Esophagus muscularis mucosa (tissue), 4 donors: ENCODE measurements around the gene LPO. TPM values are rescaled to one million over a fixed set of nuclear protein-coding genes. Genes with fewer than 3 reads are reported as not detected.

Source experiments
- DNase-seq: peaks from one replicate; pipeline ENCODE4 v3.0.0-alpha.2; 2017; ENCODE audit errors: extremely low spot score
- H3K27ac ChIP-seq, 4 donors: fragments of 200-600 bp; sonication (generic); replicated peaks in 1 of 4; 1 replicate in 3 of 4; 2 replicates in 1 of 4; pipeline ENCODE4 v1.5.1; 2016 to 2019; ENCODE audit warnings: mild to moderate bottlenecking in 1 of 4
- H3K27me3 ChIP-seq, 4 donors: fragments of 200-600 bp; sonication (generic); one replicate each; pipeline versions ENCODE4 v1.5.1 to v1.6.0; 2016 to 2019
- H3K36me3 ChIP-seq, 4 donors: fragments of 200-600 bp; sonication (generic); one replicate each; pipeline ENCODE4 v1.5.1; 2016 to 2019
- H3K4me1 ChIP-seq, 4 donors: fragments of 200-600 bp; sonication (generic); one replicate each; pipeline ENCODE4 v1.5.1; 2016 to 2019
- H3K4me3 ChIP-seq, 4 donors: fragments of 200-600 bp; sonication (generic); 1 replicate in 2 of 4; 2 replicates in 2 of 4; pipeline ENCODE4 v1.5.1; 2016 to 2019; ENCODE audit warnings: mild to moderate bottlenecking in 4 of 4, moderate library complexity in 1 of 4
- H3K9me3 ChIP-seq, 4 donors: fragments of 200-600 bp; sonication (generic); 1 replicate in 3 of 4; 2 replicates in 1 of 4; pipeline ENCODE4 v1.5.1; 2016 to 2019
- CTCF ChIP-seq, 3 experiments: fragments of 200-600 bp in 2 of 3; fragments of 450-650 bp in 1 of 3; sonication (generic) in 2 of 3; IDR thresholded peaks; one replicate each; pipeline ENCODE4 v1.5.1; 2017 to 2019; ENCODE audit warnings: antibody characterized with exemption in 3 of 3, mild to moderate bottlenecking in 2 of 3, moderate library complexity in 1 of 3
- EP300 ChIP-seq: sonication (generic); formaldehyde crosslinking; IDR thresholded peaks from one replicate; pipeline ENCODE4 v1.6.1; 2017; ENCODE audit warnings: antibody characterized with exemption
- POLR2A ChIP-seq: fragments of 450-650 bp; IDR thresholded peaks from one replicate; pipeline ENCODE4 v1.6.1; 2017; ENCODE audit warnings: antibody characterized with exemption, moderate library complexity, mild to moderate bottlenecking, low read depth
- POLR2AphosphoS5 ChIP-seq, 2 donors: sonication (generic); formaldehyde crosslinking; IDR thresholded peaks; one replicate each; pipeline ENCODE4 v1.6.1; 2017; ENCODE audit warnings: antibody characterized with exemption in 2 of 2
- WGBS: methylation state at CpG from one replicate; pipeline ENCODE4 v1.1.5; 2018; 5-methylcytosine and 5-hydroxymethylcytosine counted together
- intact Hi-C: fragments of 100-400 bp; cut with DNase I; formaldehyde crosslinking; loops from one replicate; pipeline ENCODE4 v1.15.1; 2023
- total RNA-seq, 4 donors: library from RNA; depleted of rRNA; stranded (reverse); fragments of >200 nt; gene quantifications; one replicate each; pipeline versions ENCODE4 v1.1.0 to v1.2.1, GENCODE V29; 2016

LPO gene
- total RNA-seq, 4 donors from 2014 or later: not detected

- no peak overlapping the region for H3K4me3 ChIP-seq
- no peaks in the 10 kb centered on the region for H3K9me3 ChIP-seq
- H3K27ac ChIP-seq: no peak overlapping the region
- no peaks in the 10 kb centered on the region for H3K36me3 ChIP-seq
- intact Hi-C loops: no loop called here
- no peaks in the 10 kb centered on the region for H3K4me1 ChIP-seq
- H3K27me3 ChIP-seq: peaks cover 0 to 92% (median 3%) of the 10 kb centered on the region in 4 donors
- DNase-seq: no peak
- 78% methylated on average over 3 of the region's 18 CpGs for WGBS
- no peak for TF ChIP-seq POLR2A
- no peak for TF ChIP-seq EP300
- no peak for TF ChIP-seq CTCF (IDR thresholded peaks at IDR 0.05)
- TF ChIP-seq POLR2AphosphoS5 (IDR thresholded peaks at IDR 0.05): no peak
Observed at GRCh38 chr17:58193641-58194255, 44.6 kb upstream of the LPO start.

GRCh38 chr17:58195518-58196123 is 42.8 kb upstream of the LPO start:
- H3K4me3 ChIP-seq: no peak overlapping the region
- H3K27ac ChIP-seq: no peak overlapping the region
- peaks cover 0 to 91% (median 3%) of the 10 kb centered on the region in 4 donors for H3K27me3 ChIP-seq
- no peaks in the 10 kb centered on the region for H3K36me3 ChIP-seq
- WGBS: 88% methylated on average over 5 of the region's 5 CpGs
- intact Hi-C loops: no loop called here
- H3K9me3 ChIP-seq: no peaks in the 10 kb centered on the region
- no peak for DNase-seq
- no peaks in the 10 kb centered on the region for H3K4me1 ChIP-seq
- TF ChIP-seq POLR2A (no peak), POLR2AphosphoS5 (IDR thresholded peaks at IDR 0.05) (no peak), EP300 (no peak), CTCF (IDR thresholded peaks at IDR 0.05) (no peak)

- Histone ChIP-seq H3K27ac (no peak overlapping the region), H3K4me3 (no peak overlapping the region), H3K27me3 (peaks cover 0 to 81% (median 0%) of the 10 kb centered on the region in 4 donors), H3K9me3 (no peaks in the 10 kb centered on the region), H3K4me1 (no peaks in the 10 kb centered on the region), H3K36me3 (no peaks in the 10 kb centered on the region)
- no peak for DNase-seq
- TF ChIP-seq CTCF (IDR thresholded peaks at IDR 0.05): no peak
- TF ChIP-seq POLR2A: no peak
- no peak for TF ChIP-seq EP300
- intact Hi-C loops: no loop called here
- 83% methylated on average over 7 of the region's 7 CpGs for WGBS
Observed at GRCh38 chr17:58196610-58197009, 41.8 kb upstream of the LPO start.

- TF ChIP-seq POLR2AphosphoS5 (IDR thresholded peaks at IDR 0.05) (no peak), CTCF (IDR thresholded peaks at IDR 0.05) (peak in 1 of 3 experiments; percentile 44), EP300 (no peak), POLR2A (no peak)
Observed at GRCh38 chr17:58200024-58200633, 38.3 kb upstream of the LPO start.

More at GRCh38 chr17:58200024-58200633, 38.3 kb upstream of the LPO start:
- DNase-seq: no peak
- peaks cover 0 to 8% (median 3%) of the 10 kb centered on the region in 4 donors for H3K36me3 ChIP-seq
- intact Hi-C loops: no loop called here
- no peaks in the 10 kb centered on the region for H3K4me1 ChIP-seq
- peaks cover 0 to 48% (median 0%) of the 10 kb centered on the region in 4 donors for H3K27me3 ChIP-seq
- no peak overlapping the region for H3K27ac ChIP-seq
- H3K4me3 ChIP-seq: no peak overlapping the region
- WGBS: 49% methylated on average over 11 of the region's 14 CpGs
- H3K9me3 ChIP-seq: no peaks in the 10 kb centered on the region
